Activated naive CD4-positive, alpha-beta T cell treated with anti-CD3 and anti-CD28 coated beads, Interleukin-2, amount 50 U/mL, for 16 hours (primary cell): ENCODE results near the gene PGAP3.
A peak's percentile ranks its signal among the peaks of the same experiment; 100 is the strongest.

Experiments used
- DNase-seq: peaks from one replicate; pipeline ENCODE4 v3.0.0-alpha.2; 2020

Gene PGAP3

GRCh38 chr17:39696731-39697130, 8.9 kb upstream of the PGAP3 start:
- DNase-seq = no peak

- DNase-seq = no peak
These were observed 7.2 kb upstream of the PGAP3 start for GRCh38 chr17:39695089-39695474.

DNA sequence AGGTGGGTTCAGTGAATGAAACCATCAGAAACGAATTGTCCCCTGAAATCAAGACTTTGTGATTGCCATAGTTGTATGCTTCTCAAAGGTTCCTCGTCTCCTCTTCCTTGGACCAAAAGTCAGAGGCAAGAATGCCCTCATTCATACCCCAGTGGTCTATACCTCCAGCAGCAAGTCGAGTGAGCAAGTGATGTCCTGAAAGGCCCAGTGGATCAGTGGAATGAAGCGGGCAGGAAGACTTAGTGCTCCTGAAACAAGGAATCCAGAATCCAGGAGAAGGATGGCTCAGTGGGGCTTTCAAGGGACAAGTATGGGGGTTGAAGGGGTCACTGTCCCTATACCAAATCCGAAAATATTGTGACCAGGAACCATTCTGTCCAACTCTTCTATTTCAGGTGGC, 6.7 kb upstream of the PGAP3 start:
- DNase-seq = no peak

DNA sequence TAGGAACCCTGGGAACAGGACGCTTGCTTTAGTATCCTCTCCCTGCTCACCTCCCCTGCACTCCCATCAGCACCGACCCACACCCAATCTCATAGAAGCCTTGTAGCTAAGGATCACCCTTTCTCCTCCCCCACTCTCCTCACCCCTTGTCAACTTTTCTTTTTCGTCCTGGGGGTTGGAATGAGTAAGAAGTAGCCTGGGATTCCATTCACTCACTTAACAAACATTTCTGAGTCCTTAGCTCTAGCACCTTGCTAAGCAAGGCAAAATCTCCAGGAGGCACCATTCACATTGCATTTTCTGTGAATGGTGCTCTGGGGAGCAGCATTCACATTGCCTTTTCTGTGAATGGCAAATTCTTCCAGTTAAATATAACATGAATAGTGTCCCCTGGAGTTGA, 1.1 kb upstream of the PGAP3 start:
- DNase-seq = no peak

GRCh38 chr17:39688475-39688835, 598 bp upstream of the PGAP3 start:
- DNase-seq = no peak

DNA sequence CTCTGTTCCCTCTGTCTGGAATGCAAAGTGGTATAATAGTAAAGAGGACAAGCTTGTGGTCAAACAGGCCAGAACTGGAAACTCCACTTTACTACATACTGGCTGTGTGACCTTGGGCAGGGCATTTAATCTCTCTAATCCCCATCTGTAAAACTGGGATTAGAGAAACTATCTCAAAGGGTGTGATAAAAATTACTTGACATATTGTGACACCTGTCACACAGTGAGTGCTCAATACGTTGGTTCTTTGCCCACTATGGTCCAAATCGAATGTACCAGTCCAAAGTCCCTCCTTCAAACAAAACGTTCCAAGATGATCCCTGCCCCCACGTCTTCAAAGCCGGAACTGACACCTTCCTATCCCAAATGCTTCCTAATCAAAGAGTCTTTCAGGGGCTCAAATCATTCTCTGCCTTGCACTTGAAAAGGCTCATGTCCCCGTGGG, 734 bp downstream of the PGAP3 start:
- no peak for DNase-seq

DNA sequence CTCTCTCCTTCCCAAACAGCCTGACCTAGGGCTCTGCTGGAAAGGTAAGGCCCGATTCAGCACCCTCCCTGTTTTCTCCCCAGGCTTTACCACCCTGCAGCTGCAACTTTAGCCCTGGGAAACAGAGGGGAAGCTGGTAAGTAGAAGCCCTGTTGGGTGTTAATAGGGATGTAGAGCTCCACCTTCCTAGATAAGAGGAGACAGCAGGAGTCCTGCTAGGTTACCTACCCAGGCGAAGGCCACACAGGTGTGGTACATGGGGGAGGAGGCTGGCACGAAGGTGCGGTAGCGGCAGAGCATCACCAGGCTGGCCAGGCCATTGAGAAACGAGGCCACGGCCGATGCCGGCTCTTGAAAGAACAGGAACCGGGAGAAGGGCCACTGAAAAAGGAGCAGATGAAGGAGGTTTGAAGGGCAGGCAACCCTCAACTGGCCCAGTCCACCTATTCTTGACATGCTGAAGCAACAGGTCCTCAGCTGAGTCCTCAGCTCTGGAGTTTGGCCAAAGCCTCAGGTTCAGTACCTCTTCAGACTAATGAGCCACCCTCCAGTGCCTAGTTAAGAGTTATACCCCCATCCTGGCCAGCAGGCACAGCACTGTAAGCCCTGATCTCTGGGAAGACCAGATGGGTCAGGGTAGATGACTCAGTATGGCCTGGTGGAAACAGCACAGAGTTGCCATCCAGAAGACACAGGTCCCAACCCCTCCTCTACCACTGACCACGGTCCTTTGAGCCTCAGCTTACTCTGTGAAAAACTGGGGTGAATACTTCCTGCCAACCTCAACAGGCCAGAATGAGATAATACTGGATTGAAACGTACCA, 3.3 kb downstream of the PGAP3 start:
- DNase-seq = no peak

- DNase-seq = no peak
These were observed 4.4 kb downstream of the PGAP3 start for GRCh38 chr17:39683295-39683939.

DNA sequence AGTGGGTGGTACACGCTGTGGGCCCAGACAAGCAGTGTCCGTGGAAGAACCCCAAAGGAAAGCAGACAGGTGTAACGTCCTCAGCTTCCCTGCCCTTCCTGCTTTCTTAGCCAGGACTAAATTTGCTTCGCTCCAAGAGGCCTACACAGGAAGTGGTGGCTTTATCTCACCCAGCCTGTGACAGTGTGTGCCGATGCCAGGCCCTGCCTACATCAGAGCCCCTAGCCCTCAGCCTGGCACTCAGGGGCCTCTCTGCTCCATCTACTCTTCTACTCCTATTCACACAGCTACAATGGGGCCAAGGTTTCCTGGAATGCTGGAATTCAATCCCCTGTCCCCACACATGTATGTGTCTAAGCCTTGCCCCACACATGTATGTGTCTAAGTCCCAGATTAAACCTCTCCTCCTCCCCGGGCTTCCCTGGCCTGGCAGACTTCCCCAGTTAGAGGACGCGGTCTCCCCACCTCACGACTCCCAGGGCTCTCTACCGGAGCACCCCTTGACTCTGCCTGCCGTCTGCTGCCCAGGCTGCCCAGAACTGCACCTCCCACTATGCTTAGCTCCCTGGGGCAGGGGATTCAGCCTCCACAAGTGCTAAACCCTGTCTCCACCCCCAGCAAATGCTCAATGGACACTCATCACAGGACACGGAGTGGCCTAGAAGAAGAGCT, 8.2 kb downstream of the PGAP3 start:
- DNase-seq = peak; percentile 33

DNA sequence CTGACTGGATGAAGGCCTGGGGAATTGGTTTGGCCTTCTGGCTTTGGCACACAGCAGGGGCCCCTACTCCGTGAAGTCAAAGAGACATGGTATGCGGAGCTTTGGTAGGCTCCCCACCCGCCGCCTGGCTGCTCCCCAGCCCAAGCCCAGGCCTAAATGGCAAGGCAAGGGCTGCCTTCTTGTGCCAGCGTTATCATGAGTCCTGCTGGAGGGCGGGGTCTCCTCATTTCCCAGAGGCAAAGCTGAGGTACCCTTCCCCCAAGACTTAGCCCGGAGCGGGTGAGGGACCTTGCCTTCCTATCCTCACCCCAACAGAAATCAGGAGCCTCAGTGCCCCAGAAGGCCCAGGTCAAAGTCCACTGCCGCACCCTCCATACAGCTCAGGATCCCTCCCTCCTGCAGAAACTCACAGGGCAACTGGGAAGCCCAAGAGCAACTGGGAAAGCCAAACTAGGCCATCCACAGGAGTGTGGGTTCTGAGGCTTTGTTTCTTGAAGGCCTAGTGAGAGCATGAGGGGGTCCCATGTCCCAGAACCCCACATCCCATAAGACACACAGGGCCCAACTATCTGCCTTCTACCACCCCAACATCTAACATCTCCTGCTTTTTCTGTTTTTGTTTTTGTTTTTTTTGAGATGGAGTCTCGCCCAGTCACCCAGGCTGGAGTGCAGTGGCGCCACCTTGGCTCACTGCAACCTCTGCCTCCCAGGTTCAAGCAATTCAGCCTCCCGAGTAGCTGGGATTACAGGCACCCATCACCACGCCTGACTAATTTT, 9.3 kb downstream of the PGAP3 start:
- no peak for DNase-seq

DNA sequence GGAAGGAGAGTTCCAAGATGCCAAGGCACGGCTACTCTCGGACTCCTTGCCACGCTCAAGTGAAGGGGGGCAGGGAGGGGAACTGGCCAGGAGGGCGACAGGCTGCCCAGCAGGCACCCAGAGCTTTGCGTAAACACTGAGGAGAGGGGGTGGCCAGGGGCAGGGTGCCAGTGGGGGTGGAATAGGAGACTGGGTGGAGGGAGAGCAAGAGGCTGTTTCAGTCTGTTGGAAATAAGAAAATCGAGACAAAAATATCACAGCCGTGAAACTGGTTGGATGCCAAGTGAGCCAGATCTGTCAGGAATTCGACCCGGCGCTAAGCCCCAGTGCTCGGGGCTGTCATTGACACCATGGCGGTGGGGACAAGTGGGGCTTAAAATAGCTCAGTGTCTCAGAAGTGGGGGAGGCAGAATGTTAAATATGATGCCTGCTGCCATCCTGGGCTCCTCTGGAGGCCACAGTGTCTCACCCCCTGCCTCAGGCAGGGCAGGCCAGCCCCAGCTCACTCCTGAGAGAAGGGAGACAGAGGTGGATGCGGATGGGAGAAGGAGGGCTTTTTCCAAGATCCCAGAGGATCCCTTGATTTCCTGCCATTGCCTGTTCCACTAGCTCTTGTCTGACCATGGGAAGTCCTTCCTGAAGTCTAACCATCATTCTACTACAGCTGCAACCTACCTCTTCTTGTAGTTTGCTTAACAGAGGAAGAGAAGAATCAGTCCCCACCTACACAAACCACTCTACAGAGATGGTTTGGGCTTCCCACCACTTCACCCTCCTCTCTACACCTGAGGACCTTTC, 10.1 kb downstream of the PGAP3 start:
- no peak for DNase-seq

DNA sequence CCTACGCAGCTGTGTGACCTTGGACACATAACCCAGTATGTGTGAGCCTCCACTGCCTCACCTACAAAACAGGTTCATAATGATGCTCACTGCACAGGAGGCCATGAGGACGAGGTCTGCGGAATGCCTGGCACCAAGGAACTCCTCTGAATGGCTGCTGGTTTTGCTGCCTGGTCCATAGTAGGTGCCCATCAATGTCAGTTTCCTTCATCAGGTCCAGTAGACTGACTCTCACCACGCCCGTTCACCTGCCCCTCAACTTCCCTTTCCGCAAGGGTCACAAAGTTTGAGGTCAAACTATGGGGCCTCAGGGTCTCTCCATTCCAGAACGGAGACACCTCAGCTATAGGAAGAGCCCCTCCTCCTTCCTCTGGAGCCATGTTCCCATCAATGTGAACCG, 10.8 kb downstream of the PGAP3 start:
- DNase-seq = no peak

GRCh38 chr17:39676198-39676819, 11.5 kb downstream of the PGAP3 start:
- DNase-seq = no peak

GRCh38 chr17:39675390-39676082, 12.3 kb downstream of the PGAP3 start:
- DNase-seq = no peak

DNA sequence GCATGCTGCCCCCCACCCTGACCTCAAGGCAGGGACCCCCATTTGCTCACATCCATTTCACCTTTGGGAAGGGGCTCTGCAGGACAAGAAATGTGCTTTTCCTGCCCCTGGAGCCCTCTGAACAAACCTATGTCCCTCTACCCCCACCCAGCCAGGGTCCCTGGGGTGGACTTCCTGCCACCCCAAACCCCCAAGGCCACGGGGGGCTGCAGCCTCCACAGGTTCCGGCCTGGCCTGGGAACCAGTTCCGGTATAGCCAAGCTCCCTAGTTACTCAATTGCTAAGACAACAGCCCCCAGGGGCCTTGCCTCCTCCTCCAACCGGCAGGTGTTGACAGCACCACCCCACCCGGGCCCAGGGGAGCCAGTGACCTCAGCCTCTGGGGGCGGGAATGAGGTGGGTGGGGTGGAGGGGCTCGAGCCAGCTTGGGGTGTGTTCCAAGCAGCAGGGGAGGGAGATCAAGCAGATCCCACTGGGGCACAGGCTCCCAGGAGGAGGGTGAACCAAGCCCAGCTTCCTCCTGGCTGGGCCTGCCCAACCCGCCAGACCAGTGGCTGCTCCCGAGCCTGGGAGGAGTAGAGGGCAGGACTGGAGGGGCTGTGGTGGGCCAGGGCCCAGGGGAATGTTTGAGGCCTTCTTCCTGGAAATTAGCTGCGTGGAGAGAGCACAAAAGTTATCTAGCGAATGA, 13.0 kb downstream of the PGAP3 start:
- no peak for DNase-seq

- DNase-seq = no peak
These were observed 13.7 kb downstream of the PGAP3 start for GRCh38 chr17:39674179-39674578.

GRCh38 chr17:39673335-39674081, 14.3 kb downstream of the PGAP3 start:
- no peak for DNase-seq

DNA sequence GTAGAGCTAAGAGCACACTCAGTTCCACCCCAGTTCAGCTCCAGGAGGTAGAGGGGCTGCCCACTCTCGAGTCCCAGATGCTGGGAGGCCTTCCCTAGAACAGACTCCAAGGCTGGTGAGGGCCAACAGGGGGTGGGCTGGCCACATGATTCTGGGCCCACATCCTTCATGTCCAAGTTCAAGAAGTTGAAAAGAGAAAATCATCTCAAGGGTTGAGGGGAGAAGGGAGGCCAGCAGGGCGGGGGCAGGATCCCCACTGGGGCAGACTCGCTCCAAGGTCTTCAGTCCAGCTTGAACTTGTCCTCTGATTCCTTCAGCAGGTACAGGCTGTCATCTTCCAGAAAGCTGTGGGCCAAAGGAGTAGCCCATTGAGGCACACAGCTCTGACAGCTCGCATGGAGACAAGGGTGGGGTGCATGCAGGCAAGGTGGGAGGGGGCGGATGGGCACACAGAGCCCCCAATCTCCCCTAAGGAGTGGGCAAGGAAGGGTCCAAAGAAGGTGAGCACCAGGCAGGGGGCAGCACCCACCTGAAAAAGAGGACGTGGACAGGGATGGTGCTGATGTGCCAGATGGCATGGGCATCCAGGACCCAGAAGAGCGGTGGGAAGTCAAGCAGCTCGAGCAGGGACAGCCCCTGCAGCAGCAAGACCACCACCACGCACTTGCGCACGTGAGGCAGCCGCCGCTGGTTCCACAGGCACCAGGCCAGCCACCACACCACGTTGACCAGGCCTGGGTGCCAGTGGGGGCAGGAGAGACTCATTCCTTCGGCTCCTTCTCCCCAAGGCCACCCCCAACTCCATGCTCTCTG, 15.1 kb downstream of the PGAP3 start:
- no peak for DNase-seq
